Activated B cell treated with CpG ODN at 0.5 μM for 24 hours (primary cell): ENCODE results near the gene TAOK2. TPM values are rescaled to one million over a fixed set of nuclear protein-coding genes. Genes with fewer than 3 reads are reported as not detected.

ENCODE experiments used
- ATAC-seq: fragments of 200-7000 bp; cut with Tn5 transposase; one replicate; pipeline ENCODE4 v1.10.0; 2021; ENCODE audit warnings: low read depth, mild to moderate bottlenecking, moderate library complexity
- CTCF ChIA-PET: fragments of 350-600 bp; sonication (Branson Sonifier 250); formaldehyde crosslinking; loops from one replicate; lab custom pipeline; 2021; ENCODE audit warnings: antibody characterized with exemption; lab: Charles Lee
- POLR2A ChIA-PET: fragments of 350-600 bp; sonication (Branson Sonifier 250); formaldehyde crosslinking; loops from one replicate; lab custom pipeline; 2021; ENCODE audit warnings: antibody characterized with exemption; lab: Charles Lee
- DNase-seq: peaks from one replicate; pipeline ENCODE4 v3.0.0; 2022
- H3K27ac Mint-ChIP-seq: one replicate; pipeline ENCODE4 v1.8.0; 2020; ENCODE audit warnings: mixed read lengths
- H3K27me3 Mint-ChIP-seq: one replicate; pipeline ENCODE4 v1.8.0; 2021; ENCODE audit warnings: mixed read lengths
- H3K36me3 Mint-ChIP-seq: one replicate; pipeline ENCODE4 v1.8.0; 2021; ENCODE audit warnings: low read depth, mixed read lengths
- H3K4me1 Mint-ChIP-seq: one replicate; pipeline ENCODE4 v1.8.0; 2021; ENCODE audit warnings: mixed read lengths
- H3K4me3 Mint-ChIP-seq: one replicate; pipeline ENCODE4 v1.8.0; 2020; ENCODE audit warnings: mild to moderate bottlenecking, mixed read lengths
- H3K9me3 Mint-ChIP-seq: one replicate; pipeline ENCODE4 v1.8.0; 2020; ENCODE audit warnings: mixed read lengths
- intact Hi-C: fragments of 100-400 bp; cut with micrococcal nuclease; formaldehyde crosslinking; loops from one replicate; pipeline ENCODE4 v1.15.1; 2024
- total RNA-seq: library from RNA; stranded (reverse); gene quantifications from 2 replicates; pipeline ENCODE4 v1.2.3, GENCODE V29; 2022
- TF ChIP-seq, protein P1 (sequence below): fragments of 200-600 bp; IDR thresholded peaks from one replicate; pipeline ENCODE4 v1.8.0; 2022; ENCODE audit warnings: antibody characterized with exemption, mild to moderate bottlenecking

TAOK2 gene
- total RNA-seq, 1 donor from 2014 or later: 36.1 TPM

DNA sequence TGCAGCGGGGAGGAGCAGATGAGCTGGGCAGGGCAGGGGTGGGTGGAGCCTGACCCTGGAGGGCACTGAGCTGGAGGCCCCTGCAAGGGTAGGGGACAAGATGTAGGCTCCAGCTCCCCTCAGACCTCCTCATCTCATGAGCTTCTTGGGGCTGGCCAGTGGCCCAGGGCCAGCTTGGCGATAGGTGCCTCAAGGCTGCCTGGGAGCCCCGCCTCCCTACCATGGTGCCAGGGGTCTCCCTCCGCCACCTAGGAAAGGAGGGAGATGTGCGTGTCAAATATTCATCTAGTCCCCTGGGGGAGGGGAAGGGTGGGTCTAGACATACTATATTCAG is 17.9 kb downstream of the TAOK2 start:
- ChIA-PET POLR2A (no interaction called here), CTCF (interaction anchor here (0.5 kb wide), 1 partner anchor 25 kb away, joined by 3 read pairs; no protein-coding TSS in a partner anchor)
- peaks cover 66% of the 10 kb centered on the region for H3K36me3 Mint-ChIP-seq
- ATAC-seq (no peak), DNase-seq (no peak)
- TF ChIP-seq, protein P1, sequence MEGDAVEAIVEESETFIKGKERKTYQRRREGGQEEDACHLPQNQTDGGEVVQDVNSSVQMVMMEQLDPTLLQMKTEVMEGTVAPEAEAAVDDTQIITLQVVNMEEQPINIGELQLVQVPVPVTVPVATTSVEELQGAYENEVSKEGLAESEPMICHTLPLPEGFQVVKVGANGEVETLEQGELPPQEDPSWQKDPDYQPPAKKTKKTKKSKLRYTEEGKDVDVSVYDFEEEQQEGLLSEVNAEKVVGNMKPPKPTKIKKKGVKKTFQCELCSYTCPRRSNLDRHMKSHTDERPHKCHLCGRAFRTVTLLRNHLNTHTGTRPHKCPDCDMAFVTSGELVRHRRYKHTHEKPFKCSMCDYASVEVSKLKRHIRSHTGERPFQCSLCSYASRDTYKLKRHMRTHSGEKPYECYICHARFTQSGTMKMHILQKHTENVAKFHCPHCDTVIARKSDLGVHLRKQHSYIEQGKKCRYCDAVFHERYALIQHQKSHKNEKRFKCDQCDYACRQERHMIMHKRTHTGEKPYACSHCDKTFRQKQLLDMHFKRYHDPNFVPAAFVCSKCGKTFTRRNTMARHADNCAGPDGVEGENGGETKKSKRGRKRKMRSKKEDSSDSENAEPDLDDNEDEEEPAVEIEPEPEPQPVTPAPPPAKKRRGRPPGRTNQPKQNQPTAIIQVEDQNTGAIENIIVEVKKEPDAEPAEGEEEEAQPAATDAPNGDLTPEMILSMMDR: no peak
- peaks cover 18% of the 10 kb centered on the region for H3K4me1 Mint-ChIP-seq
- no peaks in the 10 kb centered on the region for H3K27me3 Mint-ChIP-seq
- no peak overlapping the region for H3K27ac Mint-ChIP-seq
- no peak overlapping the region for H3K4me3 Mint-ChIP-seq
- intact Hi-C loops: no loop called here
- H3K9me3 Mint-ChIP-seq: no peaks in the 10 kb centered on the region

DNA sequence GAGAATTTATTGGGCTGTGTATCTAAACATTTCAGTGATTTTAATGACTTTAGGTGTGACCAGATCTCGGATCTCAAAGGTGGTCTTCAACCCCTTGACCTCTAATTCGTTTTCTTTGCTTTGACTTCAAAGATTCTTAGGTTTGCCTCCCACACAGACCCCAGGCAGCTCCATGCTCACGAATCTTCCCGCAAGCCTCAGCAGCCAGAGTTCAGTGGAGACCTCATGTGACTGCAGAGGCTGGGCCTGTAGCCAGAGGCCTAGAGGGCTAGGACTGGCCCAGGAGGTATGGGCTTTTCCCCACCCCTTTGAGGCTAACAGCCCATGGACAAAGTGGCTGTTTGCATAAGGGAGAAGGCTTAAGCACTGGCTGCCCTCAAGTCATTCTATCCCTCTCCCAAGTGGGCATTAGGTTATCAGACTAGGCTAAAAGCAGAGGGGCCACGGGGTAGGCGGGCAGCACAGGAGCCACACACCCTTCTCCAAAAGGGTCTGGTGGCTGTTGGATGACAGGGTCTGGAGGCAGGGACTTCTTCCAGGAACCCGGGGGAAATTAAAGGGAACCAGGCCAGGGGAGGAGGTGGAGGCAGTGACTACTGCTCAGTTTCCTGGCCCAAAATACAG is 18.8 kb downstream of the TAOK2 start:
- Mint-ChIP-seq H3K9me3 (no peaks in the 10 kb centered on the region), H3K4me1 (peaks cover 24% of the 10 kb centered on the region), H3K4me3 (no peak overlapping the region), H3K27ac (peak overlapping the region; percentile 50), H3K27me3 (no peaks in the 10 kb centered on the region), H3K36me3 (peaks cover 65% of the 10 kb centered on the region)
- POLR2A ChIA-PET: interaction anchor here (1.4 kb wide), 1 partner anchor 11 kb away, joined by 12 read pairs; no protein-coding TSS in a partner anchor
- no peak for ATAC-seq
- no peak for DNase-seq
- intact Hi-C loops: no loop called here
- CTCF ChIA-PET: interaction anchor here (0.7 to 1.5 kb wide), 2 partner anchors 31 to 48 kb away, joined by 3 to 5 read pairs; partner anchors contain the start of gene TMEM219
- TF ChIP-seq, protein P1: no peak

DNA sequence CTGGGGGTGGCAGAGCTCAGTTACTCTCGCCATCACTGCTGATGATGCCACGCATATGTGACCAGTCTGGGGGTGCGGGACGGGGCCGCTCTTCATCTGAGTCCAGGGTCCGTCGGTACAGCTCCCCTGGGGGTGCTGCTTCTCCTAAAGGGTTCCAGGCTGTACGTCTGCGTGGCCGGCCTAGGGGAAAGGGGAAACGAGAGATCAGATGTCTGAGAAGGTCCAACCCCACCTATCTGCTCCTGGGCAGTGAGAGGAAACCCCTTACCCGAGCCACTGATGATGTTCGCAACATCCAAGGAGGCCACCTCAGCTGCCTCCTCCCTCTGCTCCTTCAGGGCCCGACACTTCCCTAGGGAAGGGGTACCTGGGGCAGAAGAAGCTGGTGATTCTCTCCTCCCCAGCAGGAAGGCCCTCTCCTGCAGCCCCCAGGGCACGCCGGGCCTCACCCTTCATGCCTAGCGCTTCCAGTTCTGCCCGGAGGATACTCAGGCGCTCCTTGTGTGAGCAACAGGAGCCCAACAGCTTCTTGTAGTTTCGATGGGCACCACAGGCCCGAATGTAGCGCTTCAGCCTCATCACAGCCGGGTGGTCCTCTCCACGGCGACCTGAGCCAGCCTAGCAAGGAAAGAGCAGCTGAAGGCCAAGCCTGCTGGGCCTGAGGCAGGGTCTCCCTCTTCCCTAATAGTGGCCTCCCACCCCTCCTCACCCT is 19.7 kb downstream of the TAOK2 start:
- Mint-ChIP-seq H3K4me1 (peaks cover 28% of the 10 kb centered on the region), H3K4me3 (no peak overlapping the region), H3K27ac (no peak overlapping the region), H3K36me3 (peaks cover 64% of the 10 kb centered on the region), H3K27me3 (no peaks in the 10 kb centered on the region), H3K9me3 (no peaks in the 10 kb centered on the region)
- DNase-seq (no peak), ATAC-seq (no peak)
- ChIA-PET POLR2A (interaction anchor here (0.5 to 1.8 kb wide), 5 partner anchors 8 to 67 kb away, joined by 3 to 12 read pairs (median 6); partner anchors contain the start of gene KCTD13), CTCF (interaction anchor here (1.5 kb wide), 1 partner anchor 32 kb away, joined by 5 read pairs; the partner anchor contains the start of gene TMEM219)
- intact Hi-C loops: no loop called here
- TF ChIP-seq, protein P1: no peak

DNA sequence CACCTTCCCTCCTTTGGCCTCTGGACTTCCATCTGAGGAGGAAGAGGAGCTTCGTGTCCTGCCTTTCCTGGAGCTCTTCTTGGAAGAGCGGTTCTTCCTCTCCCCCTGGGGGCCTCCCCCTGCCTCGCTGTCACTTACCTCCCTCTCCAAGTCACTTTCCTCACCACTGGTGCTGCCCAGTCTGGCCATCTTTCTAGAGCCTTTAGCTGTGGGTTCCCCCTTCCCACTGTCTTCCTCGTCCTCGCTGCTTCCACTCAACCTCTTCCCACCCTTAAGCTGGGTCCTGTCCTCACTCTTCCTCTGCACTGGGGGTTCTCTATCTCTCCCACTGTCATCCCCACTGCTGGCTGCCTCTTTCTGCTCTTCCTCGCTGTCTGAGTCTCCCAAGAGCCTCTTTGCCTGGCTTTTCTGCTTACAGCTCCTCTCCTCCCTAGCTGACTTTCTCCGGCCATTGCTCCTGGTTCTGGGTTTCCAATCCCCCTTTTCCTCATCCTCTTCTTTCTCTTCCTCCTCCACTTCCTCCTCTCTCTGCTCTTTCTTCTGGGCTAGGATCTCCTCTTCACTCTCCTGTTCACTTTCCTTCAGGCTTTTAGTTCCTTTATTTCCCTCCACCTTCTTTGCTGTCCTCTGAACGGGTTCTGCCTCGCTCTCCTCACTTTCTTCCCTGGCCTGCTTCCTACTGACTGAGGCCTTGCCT is 20.4 kb downstream of the TAOK2 start:
- ATAC-seq (no peak), DNase-seq (no peak)
- CTCF ChIA-PET: interaction anchor here (1.5 kb wide), 1 partner anchor 32 kb away, joined by 5 read pairs; the partner anchor contains the start of gene TMEM219
- no peaks in the 10 kb centered on the region for H3K27me3 Mint-ChIP-seq
- TF ChIP-seq, protein P1: no peak
- POLR2A ChIA-PET: interaction anchor here (0.5 to 1.8 kb wide), 4 partner anchors 8 to 68 kb away, joined by 3 to 11 read pairs (median 5); partner anchors contain the start of gene KCTD13
- peak overlapping the region; percentile 57 for H3K4me3 Mint-ChIP-seq
- no peak overlapping the region for H3K27ac Mint-ChIP-seq
- peaks cover 63% of the 10 kb centered on the region for H3K36me3 Mint-ChIP-seq
- H3K4me1 Mint-ChIP-seq: peaks cover 29% of the 10 kb centered on the region
- no peaks in the 10 kb centered on the region for H3K9me3 Mint-ChIP-seq
- intact Hi-C loops: no loop called here
